ENCODE data around the gene RRP1. TPM values are rescaled to one million over a fixed set of nuclear protein-coding genes. Genes with fewer than 3 reads are reported as not detected.

Gene RRP1
- polyA plus RNA-seq, 2 of the 4 experiments (the other 2 are of a cell fraction): 15.4 to 29.5 TPM

DNA sequence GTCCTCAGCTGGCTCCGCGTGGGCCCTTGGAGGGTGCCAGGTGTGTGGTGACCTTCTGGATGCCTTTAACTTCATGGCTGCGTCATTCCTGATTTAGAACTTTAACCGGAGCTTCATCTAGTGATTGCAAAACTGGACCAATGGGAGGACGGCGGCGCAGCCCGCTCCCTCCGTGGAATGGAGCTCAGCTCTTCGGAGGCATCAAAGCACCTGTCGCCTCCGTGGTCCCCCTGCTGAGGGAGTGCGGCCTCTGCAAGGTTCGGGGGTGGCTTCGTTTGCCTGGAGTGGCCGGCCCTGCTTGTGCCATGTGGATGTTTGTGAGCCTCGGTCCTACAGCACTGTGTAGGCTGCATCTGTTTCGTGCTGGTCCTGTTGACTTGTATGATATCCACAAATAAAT is 27.5 kb upstream of the RRP1 start (continued):
- TF ChIP-seq EP300 (IDR thresholded peaks at IDR 0.05) (no peak), TFCP2L1 (CRISPR knock-in tag; IDR thresholded peaks at IDR 0.05) (no peak), NFE2L2 (conservative IDR thresholded peaks at IDR 0.05; ENCODE audit: low read length) (no peak)

DNA sequence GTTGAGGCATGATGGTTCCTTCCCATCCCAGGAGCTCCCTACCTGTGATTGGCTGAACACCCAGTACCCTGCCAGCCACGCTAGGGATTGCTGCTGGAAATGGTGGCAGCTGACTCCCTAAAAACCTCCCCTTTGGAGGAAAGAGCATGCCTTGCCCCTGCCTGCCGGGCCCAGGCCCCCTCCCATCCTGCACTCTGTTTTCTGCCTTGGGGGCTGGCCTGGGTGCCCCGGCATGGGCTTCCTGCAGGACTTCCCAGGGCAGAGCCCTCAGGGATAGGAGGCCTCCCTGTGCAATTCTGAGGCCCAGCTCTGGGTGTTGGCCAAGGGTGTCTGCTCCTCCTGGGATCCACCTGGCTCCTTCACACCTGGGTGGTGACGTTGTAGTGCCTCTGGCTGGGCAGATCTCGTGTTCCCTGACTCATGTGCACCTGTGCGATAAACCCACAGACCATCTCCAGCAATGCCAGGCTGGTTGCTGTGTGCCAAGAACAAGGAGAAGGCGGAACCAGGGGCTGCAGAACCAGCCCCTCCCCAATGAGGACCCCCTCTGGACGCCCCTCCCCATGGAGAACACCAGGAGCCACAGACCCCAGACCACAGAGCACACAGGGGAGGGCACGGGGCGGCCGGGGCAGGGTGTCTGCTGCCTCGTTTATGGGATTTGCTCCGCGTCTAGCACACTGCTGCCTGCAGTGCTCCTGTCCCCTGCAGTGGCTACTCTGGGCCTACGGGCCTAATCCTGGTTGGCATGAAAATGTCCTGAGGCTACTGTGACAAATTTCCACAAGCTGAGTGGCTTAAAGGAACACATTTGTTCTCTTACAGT is 26.9 kb upstream of the RRP1 start:
- no peak for ATAC-seq

DNA sequence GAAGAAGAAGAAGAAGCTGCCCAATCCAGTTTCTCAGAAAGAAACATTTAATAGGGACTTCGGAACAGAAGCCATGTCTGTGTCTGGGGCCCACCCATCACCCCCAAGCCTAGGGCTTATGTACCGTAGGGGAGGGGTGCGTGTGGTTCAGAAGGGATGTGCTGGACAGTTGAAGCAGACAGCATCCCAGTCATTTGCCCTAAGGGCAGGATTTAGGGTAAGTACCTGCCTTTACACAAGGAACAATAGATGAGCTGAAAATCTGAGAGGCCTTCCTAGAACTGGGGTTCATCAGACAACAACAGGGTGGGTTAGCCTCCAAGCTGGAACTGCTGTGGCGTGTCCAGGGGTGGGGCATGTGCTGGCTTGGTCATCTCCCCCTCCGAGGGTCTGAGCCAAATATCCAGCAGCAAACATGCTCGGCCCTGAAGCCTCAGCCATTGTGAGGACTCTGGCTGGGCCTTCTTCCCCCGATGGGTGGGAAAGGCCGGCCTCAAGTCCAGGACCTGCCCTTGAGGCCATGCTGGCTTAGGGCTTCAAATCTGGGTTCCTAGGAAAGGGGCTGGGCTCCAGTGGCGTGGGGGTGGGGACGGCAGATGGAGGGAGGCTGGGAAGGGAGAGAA is 25.4 kb upstream of the RRP1 start:
- Histone ChIP-seq H3K4me3 (no peak overlapping the region), H3K9me3 (no peaks in the 10 kb centered on the region), H3K4me1 (peaks cover 55% of the 10 kb centered on the region), H3K27ac (peak overlapping the region; percentile 35 to 97), H3K4me2 (0 out of 3 replicates have a peak overlapping the region, but pooled peaks have one; percentile 21)
- ChIA-PET POLR2A (no interaction called here), CTCF (no interaction called here)
- peak; percentile 93 for TF ChIP-seq POLR2AphosphoS2 (conservative IDR thresholded peaks at IDR 0.05; ENCODE audit: low read length)
- TF ChIP-seq CEBPB (IDR thresholded peaks at IDR 0.05): no peak
- no peak for TF ChIP-seq TP53 (CRISPR knock-in tag; IDR thresholded peaks at IDR 0.05)
- TF ChIP-seq CHD2 (IDR thresholded peaks at IDR 0.05; ENCODE audit: low read length, partially characterized antibody): no peak
- TF ChIP-seq, protein P1, sequence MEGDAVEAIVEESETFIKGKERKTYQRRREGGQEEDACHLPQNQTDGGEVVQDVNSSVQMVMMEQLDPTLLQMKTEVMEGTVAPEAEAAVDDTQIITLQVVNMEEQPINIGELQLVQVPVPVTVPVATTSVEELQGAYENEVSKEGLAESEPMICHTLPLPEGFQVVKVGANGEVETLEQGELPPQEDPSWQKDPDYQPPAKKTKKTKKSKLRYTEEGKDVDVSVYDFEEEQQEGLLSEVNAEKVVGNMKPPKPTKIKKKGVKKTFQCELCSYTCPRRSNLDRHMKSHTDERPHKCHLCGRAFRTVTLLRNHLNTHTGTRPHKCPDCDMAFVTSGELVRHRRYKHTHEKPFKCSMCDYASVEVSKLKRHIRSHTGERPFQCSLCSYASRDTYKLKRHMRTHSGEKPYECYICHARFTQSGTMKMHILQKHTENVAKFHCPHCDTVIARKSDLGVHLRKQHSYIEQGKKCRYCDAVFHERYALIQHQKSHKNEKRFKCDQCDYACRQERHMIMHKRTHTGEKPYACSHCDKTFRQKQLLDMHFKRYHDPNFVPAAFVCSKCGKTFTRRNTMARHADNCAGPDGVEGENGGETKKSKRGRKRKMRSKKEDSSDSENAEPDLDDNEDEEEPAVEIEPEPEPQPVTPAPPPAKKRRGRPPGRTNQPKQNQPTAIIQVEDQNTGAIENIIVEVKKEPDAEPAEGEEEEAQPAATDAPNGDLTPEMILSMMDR (IDR thresholded peaks at IDR 0.05): no peak
- DNase-seq (ENCODE audit: low read depth in 1 of 2, low spot score in 1 of 2) (no peak), FAIRE-seq (no peak), ATAC-seq (no peak)
- WGBS (ENCODE audit: missing lambda C conversion rate): 79% methylated on average over 7 of the region's 10 CpGs

More for the DNA sequence above, 26.9 kb upstream of the RRP1 start:
- TF ChIP-seq, protein P2, sequence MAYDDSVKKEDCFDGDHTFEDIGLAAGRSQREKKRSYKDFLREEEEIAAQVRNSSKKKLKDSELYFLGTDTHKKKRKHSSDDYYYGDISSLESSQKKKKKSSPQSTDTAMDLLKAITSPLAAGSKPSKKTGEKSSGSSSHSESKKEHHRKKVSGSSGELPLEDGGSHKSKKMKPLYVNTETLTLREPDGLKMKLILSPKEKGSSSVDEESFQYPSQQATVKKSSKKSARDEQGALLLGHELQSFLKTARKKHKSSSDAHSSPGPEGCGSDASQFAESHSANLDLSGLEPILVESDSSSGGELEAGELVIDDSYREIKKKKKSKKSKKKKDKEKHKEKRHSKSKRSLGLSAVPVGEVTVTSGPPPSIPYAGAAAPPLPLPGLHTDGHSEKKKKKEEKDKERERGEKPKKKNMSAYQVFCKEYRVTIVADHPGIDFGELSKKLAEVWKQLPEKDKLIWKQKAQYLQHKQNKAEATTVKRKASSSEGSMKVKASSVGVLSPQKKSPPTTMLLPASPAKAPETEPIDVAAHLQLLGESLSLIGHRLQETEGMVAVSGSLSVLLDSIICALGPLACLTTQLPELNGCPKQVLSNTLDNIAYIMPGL (CRISPR knock-in tag; IDR thresholded peaks at IDR 0.05; ENCODE audit: borderline replicate concordance): no peak
- TF ChIP-seq POLR2AphosphoS2 (conservative IDR thresholded peaks at IDR 0.05; ENCODE audit: low read length) (no peak), BHLHE40 (IDR thresholded peaks at IDR 0.05; ENCODE audit: low read depth, low read length) (no peak), EHF (CRISPR knock-in tag; IDR thresholded peaks at IDR 0.05) (no peak), SREBF2 (IDR thresholded peaks at IDR 0.05) (no peak), ZC3H11A (IDR thresholded peaks at IDR 0.05) (no peak), POLR2A (IDR thresholded peaks at IDR 0.05; ENCODE audit: low read length) (no peak), GATA3 (IDR thresholded peaks at IDR 0.05; ENCODE audit: borderline replicate concordance) (no peak), HDAC2 (IDR thresholded peaks at IDR 0.05) (no peak)
- TF ChIP-seq, protein P3, sequence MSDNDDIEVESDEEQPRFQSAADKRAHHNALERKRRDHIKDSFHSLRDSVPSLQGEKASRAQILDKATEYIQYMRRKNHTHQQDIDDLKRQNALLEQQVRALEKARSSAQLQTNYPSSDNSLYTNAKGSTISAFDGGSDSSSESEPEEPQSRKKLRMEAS (IDR thresholded peaks at IDR 0.05): no peak
- no peak overlapping the region for H3K4me2 ChIP-seq
- FAIRE-seq: no peak
- 0 out of 6 replicates have a peak overlapping the region, but pooled peaks of 1 of the 2 experiments have one; percentile 26 for H3K27ac ChIP-seq
- peaks cover 43% of the 10 kb centered on the region for H3K4me1 ChIP-seq
- no peak for DNase-seq (ENCODE audit: low read depth in 1 of 2, low spot score in 1 of 2)
- no peak overlapping the region for H3K4me3 ChIP-seq
- 91% methylated on average over 8 of the region's 15 CpGs for WGBS (ENCODE audit: missing lambda C conversion rate)
- H3K9me3 ChIP-seq: no peaks in the 10 kb centered on the region
- POLR2A ChIA-PET: no interaction called here
- CTCF ChIA-PET: interaction anchor here (2.3 kb wide), 1 partner anchor 15 kb away, joined by 6 read pairs; no protein-coding TSS in a partner anchor
